GM10248 (cell line): ENCODE data around the gene EFHC1.

Experiments
- CTCF ChIA-PET: fragments of 300-600 bp; sonication (Branson Sonifier 250); formaldehyde crosslinking; extraction: SDS; loops from one replicate; lab custom pipeline; 2021; ENCODE audit warnings: antibody characterized with exemption; lab: Yijun Ruan, JAX
- POLR2A ChIA-PET: fragments of 350-650 bp; sonication (Branson Sonifier 250); formaldehyde crosslinking; extraction: SDS; loops from one replicate; lab custom pipeline; 2020; ENCODE audit warnings: antibody characterized with exemption; lab: Yijun Ruan, JAX
- DNase-seq: peaks from one replicate; pipeline ENCODE4 v3.0.0; 2012; ENCODE audit errors: extremely low spot score
- TF ChIP-seq, protein P1 (sequence below): IDR thresholded peaks from 2 replicates; pipeline ENCODE4 v1.5.1; 2012; ENCODE audit warnings: mild to moderate bottlenecking, low read depth; ENCODE audit errors: extremely low read depth, missing control alignments, control extremely low read depth

The EFHC1 gene

GRCh38 chr6:52405243-52405642 lies 14.9 kb upstream of the EFHC1 start:
- POLR2A ChIA-PET: no interaction called here
- CTCF ChIA-PET: interaction anchor here (0.9 to 12.8 kb wide), 10 partner anchors 12 to 260 kb away, joined by 3 to 195 read pairs (median 4); partner anchors contain the start of genes MCM3 and PAQR8
- DNase-seq: no peak
- TF ChIP-seq, protein P1, sequence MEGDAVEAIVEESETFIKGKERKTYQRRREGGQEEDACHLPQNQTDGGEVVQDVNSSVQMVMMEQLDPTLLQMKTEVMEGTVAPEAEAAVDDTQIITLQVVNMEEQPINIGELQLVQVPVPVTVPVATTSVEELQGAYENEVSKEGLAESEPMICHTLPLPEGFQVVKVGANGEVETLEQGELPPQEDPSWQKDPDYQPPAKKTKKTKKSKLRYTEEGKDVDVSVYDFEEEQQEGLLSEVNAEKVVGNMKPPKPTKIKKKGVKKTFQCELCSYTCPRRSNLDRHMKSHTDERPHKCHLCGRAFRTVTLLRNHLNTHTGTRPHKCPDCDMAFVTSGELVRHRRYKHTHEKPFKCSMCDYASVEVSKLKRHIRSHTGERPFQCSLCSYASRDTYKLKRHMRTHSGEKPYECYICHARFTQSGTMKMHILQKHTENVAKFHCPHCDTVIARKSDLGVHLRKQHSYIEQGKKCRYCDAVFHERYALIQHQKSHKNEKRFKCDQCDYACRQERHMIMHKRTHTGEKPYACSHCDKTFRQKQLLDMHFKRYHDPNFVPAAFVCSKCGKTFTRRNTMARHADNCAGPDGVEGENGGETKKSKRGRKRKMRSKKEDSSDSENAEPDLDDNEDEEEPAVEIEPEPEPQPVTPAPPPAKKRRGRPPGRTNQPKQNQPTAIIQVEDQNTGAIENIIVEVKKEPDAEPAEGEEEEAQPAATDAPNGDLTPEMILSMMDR: no peak

GRCh38 chr6:52407467-52407866 lies 12.7 kb upstream of the EFHC1 start:
- POLR2A ChIA-PET: interaction anchor here (0.7 kb wide), 1 partner anchor 642 kb away, joined by 6 read pairs; no protein-coding TSS in a partner anchor

DNA sequence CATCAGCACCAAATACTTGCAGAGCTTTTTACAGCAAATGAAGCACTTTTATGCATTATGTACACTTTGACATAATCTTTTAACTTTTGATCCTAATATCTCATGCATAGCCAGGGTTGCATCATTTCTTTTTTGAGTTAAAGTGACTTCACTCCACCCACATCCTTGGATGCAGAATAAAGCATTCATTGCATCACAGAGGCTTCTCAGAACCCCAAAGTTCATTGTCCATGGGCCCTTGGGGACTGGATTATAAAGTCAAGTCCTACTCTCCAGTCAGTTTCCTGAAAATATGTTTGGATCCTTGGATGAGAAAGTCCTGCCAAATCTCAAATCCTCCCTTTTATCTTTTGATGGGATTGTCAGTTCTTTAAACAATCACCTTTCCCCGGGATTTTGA lies 10.6 kb upstream of the EFHC1 start:
- POLR2A ChIA-PET: no interaction called here
- no peak for DNase-seq
- TF ChIP-seq, protein P1: no peak
- CTCF ChIA-PET: interaction anchor here (1.0 to 1.7 kb wide), 3 partner anchors 8 to 241 kb away, joined by 3 read pairs; no protein-coding TSS in a partner anchor

More at GRCh38 chr6:52407467-52407866, 12.7 kb upstream of the EFHC1 start:
- DNase-seq: no peak
- TF ChIP-seq, protein P1: peak; percentile 29
- CTCF ChIA-PET: interaction anchor here (0.6 to 1.6 kb wide), 13 partner anchors 8 to 266 kb away, joined by 3 to 8 read pairs (median 4); partner anchors contain the start of gene TRAM2

DNA sequence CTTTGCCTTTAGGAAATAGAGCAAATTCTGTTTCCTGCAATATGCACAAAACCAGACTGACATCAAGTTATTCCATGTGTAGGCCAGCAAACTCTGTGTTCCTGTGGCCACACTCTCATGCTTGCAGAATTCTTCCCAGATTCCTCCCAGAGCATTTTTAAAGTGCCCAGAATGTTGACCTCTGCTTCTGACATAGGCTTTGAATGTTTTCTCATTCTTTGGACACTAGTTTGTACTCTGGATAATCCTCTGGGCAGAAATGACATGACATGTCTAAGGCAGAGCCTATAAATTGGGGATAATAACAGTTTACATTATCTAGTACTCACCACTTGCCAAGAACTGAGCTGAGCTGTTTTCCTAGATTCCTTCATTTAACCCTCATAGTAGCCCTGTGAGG lies 9.2 kb upstream of the EFHC1 start:
- DNase-seq: no peak
- ChIA-PET POLR2A (no interaction called here), CTCF (interaction anchor here (0.7 to 0.8 kb wide), 3 partner anchors 11 to 252 kb away, joined by 3 to 4 read pairs (median 3); no protein-coding TSS in a partner anchor)
- TF ChIP-seq, protein P1: no peak

DNA sequence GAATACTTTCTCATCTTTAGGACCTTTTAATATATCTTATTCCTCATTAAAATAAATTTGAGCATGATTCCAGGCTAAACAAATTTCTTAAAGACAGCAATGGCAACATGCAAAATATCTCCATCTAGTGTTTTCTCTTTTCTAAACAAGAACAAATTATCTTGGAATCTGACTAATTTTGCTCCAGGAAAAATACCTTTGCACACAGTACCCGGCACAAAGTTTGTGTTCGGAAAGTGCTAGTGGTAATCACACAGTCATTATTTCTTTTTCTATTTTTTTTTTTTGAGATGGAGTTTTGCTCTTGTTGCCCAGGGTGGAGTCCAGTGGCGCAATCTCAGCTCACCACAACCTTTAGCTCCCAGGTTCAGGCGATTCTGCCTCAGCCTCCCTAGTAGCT lies 8.2 kb upstream of the EFHC1 start:
- ChIA-PET CTCF (no interaction called here), POLR2A (no interaction called here)
- DNase-seq: no peak
- TF ChIP-seq, protein P1: no peak

GRCh38 chr6:52415333-52415732 lies 4.8 kb upstream of the EFHC1 start:
- POLR2A ChIA-PET: no interaction called here
- DNase-seq: no peak
- CTCF ChIA-PET: interaction anchor here (0.7 to 6.9 kb wide), 25 partner anchors 8 to 580 kb away, joined by 3 to 89 read pairs (median 6); partner anchors contain the start of genes GSTA4 and MCM3
- TF ChIP-seq, protein P1: no peak
